NCI-H82 (cell line): ENCODE measurements around the gene APBB2.

ENCODE experiments used
- DNase-seq: peaks from one replicate; lab custom pipeline; 2025; lab: John Stamatoyannopoulos, UW

APBB2 gene

DNA sequence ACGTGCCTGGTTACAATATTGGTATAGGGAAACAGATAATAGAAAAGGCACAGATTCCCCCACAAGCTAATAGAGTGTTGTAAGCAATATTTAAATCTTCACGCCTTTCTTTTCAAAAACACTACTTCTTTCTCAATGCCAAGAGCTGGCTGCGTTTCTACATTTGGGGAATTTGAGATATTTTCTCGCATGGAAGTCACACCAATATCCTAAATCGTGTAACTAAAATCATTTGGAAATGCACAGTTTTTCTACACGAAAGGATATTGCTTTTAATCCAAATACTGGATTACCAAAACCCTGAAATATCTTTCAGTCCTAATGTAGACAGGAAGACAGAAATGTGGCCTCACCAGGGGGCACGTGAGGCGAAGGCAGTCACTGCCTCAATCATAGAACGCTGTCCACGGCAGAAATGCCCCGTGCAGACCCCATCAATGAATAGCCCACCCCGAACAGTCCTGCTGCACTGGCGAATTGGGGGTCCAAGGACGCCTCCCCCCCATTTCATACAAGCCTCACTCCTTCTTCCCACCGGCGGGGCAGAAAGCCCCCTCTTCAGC lies 358.0 kb downstream of the APBB2 start:
- peak; percentile 61 for DNase-seq

DNA sequence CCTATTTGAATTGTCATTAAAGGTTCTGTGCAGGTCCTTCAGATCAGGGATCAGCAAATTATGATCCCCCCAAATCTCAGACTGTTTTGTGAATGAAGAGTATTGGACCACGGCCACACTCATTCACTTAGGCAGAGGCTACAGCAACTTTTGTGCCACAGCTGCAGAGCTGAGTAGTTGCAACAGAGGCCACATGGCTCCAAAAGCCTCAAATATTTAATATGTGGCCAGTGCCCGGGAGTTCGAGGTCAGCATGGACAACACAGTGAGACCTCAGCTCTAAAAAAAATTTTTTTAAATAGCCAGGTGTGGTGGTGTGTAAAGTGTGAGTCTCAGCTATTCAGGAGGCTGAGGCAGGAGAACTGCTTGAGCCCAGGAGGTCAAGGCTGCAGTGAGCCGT lies 363.8 kb downstream of the APBB2 start:
- no peak for DNase-seq

DNA sequence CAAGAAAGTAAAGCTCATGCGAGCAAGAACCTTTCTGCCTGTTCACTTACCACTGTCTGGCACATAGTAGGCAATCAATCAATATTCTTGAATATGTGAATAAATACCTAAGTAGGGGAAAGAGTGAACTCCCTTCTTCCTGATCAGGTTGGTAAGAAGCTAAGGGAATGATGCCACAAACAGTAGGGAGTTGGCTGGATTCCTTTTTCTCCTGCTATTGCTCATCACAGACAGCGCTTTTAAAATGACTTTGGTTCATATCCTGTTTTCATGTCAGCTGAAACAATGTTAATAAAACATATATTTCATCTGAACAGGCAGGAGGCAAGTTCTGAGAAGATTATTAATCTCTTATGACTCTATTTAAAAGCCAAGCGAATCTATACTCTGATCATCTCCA lies 365.4 kb downstream of the APBB2 start:
- DNase-seq = no peak

DNA sequence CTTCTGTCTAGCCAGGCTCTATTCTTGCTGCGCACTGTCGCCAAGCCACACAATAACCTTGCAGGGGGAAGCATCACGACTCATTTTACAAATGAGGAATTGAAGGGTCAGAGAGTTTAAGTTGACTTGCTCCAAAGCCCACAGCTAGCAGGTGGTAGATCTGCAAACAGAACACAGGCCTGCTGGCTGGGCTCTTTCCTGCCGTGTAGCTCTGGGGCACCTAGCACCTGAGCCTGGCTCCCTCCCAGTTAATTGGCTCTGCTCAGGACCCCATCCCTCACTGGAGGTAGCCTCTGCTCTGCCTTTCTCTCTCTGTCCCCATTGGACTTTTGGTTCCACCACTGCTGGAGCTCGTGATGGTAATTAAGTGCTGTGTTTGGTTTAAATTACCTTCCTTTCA lies 366.1 kb downstream of the APBB2 start:
- no peak for DNase-seq

DNA sequence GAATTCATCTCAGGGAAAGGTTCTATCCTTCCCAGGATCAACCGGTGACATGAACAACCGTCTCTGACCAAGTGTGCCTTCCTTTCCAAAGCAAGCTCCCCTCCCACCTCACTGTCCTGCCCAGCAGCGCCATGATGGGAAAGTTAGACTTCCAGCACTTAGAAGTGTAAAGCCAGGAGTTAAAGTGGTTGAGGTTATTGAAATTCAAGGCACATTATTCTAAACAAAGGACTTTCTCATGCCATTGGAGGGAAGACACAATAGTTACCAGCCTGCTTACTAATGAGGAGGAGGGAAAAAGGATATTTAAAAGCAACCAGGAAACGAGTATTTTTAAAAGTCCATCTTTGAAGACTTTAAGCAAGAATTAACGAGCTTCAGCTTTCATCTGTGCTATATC lies 367.8 kb downstream of the APBB2 start:
- DNase-seq = no peak

DNA sequence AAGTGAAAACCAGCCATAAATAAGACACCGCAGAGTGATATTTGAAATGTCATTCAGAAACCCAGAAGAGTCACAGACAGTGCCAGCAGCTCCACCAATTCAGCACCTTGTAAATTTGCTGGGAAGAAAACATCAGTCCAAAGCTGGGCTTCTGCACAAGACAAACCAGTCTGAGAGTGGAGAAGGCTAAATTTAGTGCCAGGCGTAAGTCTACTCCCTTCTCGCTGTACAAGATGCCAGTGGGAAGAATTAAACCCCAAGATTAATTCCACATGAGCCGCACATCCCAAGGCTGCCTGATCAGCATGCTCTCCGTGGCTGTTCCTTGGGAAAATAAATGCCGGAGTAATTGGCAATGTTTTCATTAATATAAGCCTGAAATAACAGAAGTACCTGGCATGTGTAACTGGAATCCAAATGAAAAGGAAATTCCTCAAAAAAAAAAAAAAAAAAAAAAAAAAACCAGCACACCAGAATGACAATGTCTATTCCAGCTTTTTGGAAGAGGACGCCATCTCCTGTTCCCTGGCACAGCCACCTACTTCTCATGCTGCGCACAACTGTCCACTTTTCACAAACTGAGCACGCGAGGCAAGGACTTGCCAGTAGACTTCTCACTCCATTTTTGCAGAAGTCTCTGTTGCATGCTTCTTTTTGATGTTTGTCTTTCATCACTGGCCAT lies 369.0 kb downstream of the APBB2 start:
- no peak for DNase-seq

DNA sequence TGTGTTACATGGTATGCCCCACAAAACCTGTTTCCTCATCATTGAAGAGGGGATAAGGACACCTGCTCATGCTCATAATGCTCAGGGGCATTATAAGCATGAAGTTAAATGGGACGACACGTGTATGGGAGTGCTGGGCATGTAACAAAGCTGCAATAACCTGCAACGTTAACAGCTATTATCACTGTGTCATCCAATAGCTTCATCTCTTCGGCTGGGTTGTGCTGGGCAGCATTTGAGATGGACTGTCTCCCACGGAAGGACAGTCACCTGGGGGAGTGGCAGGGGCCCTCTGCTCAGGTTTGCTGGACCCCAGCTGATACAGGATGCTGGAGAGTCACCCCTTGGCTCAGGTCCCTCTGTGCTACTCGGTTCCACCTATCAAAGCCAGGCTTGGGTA lies 370.1 kb downstream of the APBB2 start:
- DNase-seq = no peak

DNA sequence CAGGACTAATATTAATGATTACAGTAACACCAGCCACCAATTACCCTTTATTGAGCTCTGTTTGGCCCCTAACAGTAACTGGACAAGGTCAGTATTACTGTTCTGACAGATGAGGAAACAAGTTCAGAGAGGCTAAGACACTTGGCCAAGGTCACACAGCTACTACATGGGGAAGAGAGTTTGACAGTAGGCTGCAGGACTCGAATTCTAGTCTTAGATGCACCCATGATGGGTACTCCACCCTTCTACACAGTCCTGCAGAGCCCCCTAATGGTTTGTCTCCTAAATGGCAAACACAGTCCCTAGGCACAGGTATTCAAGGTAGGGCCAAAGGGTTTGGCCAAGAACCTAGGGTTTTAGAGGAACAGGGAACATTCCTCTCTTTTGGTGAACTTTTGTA lies 370.6 kb downstream of the APBB2 start:
- DNase-seq = peak; percentile 6

DNA sequence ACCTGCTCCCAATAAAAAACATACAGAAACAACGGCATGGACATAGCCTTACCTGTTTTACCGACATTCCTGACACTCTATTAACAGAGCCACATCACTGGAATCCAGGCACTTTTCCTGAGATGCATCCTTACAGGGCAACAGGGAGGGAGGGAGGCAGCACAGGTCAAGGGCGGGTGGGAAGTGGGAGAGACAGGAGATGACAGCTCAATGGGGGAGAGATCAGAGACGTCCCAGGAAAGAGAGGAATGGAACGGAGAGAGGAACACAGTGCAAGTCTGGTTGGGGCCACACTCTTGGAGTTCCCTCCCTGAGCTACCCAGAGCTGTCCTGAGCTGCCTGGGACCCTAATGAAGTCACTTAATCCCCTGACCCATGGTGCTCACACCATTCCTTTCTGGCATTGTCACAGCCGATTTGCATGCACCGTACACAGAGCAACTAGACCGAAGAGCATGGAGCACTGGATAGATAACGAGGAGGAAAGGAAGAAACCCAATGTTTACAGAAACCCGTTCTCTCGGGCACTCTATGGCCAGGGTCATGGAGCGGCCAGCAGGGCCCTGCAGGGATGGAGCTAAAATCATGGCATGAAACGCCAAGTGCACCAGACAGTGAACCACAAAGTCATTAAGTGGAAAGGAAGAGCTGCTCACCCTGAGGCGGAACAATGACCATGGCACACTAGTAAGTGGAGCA lies 371.5 kb downstream of the APBB2 start:
- DNase-seq = no peak

DNA sequence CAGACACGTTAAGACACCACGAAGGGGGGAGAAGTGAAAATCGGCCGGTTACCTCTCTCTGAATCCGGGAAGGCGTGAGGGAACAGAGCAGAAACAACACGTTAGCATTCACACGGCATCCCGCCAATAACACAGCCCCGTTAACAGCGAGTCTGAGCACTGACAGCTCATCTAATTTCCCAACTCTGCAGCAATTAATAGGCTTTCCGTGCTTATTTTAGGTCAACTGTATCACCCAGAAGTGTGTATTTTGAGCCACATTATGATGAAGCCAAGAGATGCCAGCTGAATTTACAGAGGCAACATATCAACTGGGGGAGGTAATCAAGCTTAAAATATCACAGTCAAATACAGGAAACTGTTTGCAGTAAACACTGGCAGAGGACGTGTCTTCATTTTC lies 372.0 kb downstream of the APBB2 start:
- no peak for DNase-seq

DNA sequence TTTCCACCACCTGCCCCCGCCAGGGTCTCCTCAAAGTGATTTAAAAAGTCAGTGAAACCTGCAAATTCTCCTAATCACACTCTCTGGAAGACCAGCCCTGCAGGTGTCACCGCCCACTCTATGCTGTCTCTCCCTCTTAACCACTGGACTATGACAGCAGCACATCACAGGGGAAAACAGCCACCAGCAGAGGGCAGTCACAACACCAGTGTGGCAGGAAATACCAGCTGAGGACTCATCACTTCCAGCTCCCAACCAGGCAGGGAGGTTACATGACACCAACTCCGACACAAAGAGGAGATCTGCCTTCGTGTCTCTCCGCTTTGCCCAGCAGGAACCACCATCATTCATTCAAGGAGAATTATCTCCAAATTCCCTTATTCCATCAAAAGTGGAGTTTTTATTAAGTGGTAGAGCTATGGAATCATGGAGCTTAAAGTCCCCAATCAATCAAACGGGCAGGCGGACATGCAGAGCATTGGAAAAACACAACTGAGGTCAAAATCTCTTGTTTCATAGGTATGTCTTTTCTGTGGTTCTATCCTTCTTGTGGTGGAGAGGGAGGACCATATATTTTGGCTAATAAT lies 373.3 kb downstream of the APBB2 start:
- DNase-seq = peak; percentile 82

DNA sequence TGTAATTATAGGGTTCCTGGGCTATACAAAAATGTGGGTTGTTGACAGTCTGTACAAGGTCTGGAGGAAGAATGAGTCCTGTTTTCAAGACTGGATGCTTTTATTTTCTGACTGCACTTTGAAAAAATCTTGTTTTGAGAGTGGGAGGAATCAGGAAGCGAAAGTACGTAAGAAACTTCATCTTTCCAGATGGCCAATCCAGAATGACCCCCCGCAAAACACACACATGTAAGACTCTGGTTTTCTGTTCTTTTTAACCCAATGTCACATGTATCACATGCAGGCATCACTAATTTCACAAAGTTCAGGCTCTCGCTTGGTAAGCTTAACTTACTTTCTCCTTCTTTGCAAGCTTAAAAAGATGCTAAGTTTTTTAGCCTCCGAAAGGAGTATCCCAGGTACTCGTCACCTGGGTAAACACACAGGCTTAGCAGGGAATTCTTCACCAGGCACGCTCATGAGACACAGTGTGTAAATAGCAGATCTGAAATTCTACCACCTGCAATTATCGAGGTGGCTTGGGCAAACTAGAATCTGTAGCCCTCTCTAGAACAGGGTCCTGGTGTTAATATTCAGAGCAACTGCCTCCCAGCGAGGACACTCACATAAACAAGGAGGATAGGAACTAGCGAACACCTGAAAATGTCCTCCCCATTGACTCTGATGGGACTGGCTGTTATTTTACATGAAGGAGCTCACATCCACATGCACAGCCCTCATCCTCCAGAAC lies 373.9 kb downstream of the APBB2 start:
- DNase-seq = no peak

DNA sequence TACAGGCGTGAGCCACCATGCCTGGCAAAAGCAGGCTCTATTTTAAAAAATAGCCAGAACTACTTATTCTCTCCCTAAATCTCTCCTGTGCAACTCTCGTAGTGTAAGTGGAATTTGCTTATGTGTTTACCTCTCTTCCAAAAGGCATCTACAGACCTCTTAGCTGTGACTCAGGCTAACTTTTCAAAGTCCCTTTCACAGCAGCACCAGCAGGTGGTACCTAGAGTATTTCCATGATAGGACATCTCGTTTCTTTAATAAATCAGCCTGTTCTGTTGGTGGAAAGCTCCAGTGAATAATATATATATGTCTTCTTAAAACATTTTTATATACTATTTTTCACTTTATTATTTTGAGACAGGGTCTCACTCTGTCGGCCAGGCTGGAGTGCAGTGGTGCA lies 375.6 kb downstream of the APBB2 start:
- no peak for DNase-seq

DNA sequence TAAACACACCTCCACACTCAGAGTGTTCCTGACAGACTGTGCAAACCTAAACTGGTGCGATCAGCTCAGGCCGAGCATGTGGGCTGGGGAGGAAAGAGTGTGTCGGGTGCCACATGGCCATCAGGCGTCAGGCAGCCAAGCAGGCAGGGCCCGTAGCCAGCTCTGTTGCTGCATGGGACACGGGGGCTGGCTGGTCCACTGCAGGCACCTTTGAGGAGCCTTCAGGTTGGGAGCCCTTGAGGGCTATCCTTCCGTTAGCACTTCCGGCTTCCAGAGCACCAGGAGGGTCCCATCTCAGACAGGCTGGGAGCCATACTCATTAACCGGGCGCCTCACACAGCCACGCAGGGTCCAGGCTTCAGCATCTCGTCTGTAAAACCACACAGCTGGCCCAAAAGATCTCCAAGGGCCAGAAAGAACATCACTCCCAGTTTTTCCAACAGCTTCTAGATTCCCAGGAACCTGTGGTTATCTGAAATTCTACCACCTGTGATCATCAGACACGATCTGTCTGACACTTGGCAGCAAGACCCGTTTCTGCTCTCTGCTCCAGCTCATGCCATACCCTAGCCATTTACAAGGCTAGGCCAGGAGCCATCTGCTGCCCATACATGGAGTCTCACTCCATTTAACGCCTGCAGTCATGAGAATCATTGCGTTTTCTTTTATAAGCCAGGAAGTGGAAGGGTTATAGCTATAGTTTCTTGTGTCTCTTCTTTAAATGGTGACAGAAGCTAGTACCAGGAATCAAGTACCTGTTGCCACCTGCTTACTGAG lies 377.1 kb downstream of the APBB2 start:
- no peak for DNase-seq

DNA sequence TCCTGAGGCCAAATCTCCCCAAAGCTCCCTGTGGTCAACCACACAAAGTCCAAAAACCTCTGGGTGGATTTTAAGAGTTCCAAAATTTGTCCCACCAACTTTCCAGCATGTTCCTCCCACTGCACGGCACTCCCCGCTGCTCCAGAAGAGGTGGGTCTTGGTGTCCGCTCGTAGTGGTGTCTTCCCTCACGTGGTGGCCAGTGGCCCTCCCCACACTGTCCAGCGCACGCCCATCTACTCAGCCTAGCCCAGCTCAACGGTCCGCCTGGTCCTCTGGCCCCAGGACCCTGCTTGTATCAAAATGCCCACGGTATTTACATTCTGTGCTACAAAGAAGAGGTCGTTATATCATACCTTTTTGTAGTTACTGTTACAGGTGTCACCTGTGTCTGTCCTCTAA lies 381.1 kb downstream of the APBB2 start:
- DNase-seq = no peak

DNA sequence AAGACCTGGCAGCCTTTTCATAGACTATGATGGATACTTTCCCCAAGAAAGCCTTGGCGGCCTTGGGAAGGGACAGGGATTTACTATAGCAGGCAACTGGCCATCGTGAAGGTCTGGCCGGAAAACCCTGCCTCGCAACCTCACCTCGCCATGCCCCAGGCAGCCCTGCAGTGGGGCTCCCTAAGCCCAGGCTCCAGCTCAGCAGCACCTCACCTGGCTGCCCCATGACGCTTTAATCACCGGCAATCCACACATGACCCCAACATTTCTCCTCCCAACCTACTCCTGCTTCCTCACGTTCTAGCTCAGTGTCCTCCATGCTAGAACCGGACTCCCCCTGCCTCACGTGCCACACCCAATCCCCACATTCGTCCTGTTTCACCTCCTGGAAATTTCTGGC lies 382.2 kb downstream of the APBB2 start:
- DNase-seq = no peak

DNA sequence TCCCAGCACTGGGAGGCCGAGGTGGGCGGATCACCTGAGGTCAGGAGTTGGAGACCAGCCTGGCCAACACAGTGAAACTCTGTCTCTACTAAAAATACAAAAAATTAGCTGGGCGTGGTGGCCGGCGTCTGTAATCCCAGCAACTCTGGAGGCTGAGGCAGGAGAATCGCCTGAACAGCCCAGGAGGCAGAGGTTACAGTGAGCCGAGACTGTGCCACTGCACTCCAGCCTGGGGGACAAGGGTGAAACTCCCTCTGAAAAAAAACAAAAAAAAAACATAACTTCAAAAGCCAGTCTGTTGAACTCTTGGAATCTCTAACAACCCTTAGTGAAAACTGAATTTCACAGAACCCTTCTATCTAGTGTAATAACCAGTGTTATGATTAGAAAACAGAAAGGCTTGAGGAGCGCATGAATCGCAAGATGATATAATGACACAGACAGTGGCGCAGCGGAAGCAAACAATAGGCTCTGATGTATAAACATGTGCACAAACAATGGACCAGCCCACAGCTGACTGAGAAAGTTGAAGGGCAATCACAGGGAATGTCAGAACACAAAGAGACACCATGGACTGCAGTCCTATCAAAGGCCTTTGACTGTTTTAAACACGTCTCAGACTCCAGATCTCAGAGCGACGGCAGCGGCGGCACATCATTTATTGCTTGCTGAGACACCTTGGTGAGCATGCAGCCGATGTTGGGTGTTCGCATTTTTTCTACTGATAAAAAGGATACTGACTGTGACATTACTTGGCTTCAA lies 383.0 kb downstream of the APBB2 start:
- no peak for DNase-seq

DNA sequence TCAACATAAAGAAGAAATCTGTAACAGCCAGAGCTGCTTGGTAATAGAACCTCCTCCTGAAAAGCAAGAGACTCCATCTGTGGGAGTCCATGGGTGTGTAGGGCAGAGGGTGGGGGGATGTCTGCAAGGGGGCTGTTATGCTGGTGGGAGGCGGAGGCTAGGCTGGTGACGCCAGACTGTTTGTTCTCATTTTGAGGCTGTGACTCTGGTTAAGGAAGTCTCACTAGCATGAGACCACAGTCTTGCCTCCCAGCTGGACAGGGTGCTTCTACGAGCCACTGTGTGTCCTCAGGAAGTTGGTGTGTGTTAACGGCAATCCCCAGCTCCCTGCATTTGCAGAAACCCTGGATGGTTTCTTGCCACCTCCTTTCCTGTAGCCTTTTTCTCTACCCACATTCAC lies 384.8 kb downstream of the APBB2 start:
- DNase-seq = no peak

DNA sequence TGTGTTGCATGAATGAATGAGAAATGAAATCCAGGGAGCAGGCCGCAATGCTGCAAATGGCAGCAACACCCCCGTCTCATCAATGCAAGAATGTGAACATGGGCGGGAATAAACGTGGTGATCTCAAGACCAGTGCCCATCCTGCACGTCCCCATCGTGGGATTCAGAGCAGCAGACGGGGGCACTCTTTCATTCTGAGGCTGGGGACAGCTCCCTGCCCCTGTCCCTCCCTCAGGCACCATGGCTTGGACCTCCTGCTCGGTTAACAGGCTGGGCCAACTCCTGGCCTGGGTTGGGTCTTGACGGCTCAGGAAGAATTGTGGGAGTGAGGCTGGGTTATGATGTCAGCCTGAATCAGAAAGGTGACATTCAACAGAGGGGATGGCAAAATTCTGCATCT lies 385.7 kb downstream of the APBB2 start:
- no peak for DNase-seq

DNA sequence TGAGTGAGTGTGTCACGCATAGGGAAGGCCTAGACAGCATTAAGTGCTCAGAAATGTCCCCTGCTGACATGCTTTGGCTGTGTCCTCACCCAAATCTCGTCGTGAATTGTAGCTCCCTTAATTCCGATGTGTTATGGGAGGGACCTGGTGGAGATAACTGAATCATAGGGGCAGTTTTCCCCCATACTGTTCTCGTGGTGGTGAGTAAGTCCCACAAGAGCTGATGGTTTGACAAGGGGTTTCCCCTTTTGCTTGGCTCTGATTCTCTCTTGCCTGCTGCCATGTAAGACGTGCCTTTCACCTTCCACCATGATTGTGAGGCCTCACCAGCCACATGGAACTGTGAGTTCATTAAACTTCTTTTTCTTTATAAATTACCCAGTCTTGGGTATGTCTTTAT lies 386.6 kb downstream of the APBB2 start:
- no peak for DNase-seq

DNA sequence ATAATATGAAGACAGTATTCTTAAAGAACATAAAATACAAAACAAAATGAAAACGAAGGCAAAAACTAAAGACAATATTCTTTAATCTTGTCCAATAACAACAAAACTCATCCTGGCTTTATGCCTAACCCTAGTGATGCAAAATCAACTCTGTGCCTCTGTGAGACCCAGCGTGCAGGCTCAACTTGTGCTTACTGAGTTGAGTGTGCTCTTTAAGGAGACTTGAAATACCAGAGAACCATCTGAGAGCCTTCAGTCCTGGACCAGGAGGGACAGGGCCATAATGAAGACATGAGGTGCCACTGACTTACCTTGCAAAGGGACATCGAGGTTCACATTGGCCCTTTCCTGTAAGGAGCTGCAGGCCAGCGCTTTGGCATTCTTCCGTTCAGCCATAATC lies 387.5 kb downstream of the APBB2 start:
- no peak for DNase-seq
